ENCODE measurements around the gene DTNB. TPM values are rescaled to one million over a fixed set of nuclear protein-coding genes. Genes with fewer than 3 reads are reported as not detected.

The DTNB gene
- total RNA-seq, 1 donor from 2014 or later: 30.5 TPM

DNA sequence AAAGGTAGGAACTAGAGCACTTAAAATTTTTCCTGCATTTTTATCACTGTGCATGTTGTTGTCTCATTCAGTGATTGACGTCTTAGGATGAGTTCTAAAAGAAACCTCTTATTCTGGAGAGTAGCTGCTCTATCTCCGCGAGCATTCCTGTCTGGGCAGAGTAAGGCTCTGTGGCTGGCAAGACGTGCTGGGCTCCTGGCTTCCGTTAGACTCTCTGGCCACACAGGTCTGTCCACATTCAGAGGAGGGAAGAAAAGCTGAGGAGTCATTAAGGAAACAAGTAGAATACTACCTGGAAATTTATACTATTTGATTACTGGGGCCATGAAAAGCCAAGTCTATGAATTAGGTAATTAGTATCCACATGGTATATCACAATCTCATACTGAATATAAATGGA is 193.6 kb downstream of the DTNB start:
- no peak overlapping the region for H3K27ac Mint-ChIP-seq

DNA sequence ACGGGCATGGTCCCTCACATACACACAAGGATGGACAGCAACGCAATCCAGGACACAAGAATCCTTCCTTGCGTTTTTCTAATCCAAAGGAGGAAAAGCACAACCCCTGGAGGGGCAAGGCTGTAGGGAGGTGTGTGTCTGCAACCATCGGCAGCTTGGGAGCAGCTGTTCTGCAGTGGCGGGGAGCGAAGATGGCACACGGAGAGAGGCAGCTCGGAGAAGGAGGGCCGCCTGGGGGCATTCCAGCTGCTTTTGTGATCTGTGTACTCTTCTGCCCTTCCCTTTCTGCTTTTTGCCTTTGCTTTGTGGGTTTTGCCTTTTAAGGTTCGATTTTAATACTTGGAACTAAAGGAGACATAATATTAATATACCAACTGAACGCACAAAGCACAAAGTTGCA is 194.6 kb downstream of the DTNB start:
- Mint-ChIP-seq H3K36me3 (ENCODE audit: low read depth) (peaks cover 13% of the 10 kb centered on the region), H3K27ac (no peak overlapping the region), H3K27me3 (no peaks in the 10 kb centered on the region), H3K4me1 (peaks cover 6% of the 10 kb centered on the region), H3K9me3 (peaks cover 7% of the 10 kb centered on the region), H3K4me3 (no peak overlapping the region)
- no peak for DNase-seq
- intact Hi-C loops (cut with micrococcal nuclease): no loop called here

More for the DNA sequence above, 193.6 kb downstream of the DTNB start:
- peaks cover 8% of the 10 kb centered on the region for H3K4me1 Mint-ChIP-seq
- no peak overlapping the region for H3K4me3 Mint-ChIP-seq
- peaks cover 5% of the 10 kb centered on the region for H3K9me3 Mint-ChIP-seq
- intact Hi-C loops (cut with micrococcal nuclease): no loop called here
- peaks cover 11% of the 10 kb centered on the region for H3K36me3 Mint-ChIP-seq (ENCODE audit: low read depth)
- no peaks in the 10 kb centered on the region for H3K27me3 Mint-ChIP-seq
- DNase-seq: no peak

DNA sequence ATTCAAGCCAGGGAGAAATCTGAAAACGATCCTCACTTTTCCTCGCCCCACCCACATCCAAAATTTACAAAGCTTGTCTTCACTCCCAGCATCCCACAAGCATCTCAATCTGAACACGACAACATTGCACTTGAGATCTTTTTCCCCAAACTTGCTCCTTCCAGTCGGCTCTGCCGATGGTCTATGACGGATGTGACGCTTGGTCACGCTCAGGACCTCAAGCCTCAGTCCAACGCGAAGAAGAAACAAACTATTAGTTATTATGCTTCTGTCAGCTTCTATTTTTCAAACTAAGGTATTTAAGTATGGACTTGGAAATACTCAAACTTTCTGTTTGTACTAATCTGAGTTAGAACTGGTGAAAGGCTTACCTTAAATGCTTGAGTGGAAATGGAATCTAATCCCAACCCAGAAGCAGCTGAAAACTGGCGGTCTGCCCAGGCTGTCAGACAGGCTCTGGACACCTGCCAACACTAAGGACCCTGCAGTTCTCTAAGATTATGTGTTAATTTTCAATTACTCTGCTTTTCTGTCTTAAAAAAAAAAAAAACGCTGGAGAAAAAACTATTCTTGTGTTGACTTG is 199.5 kb downstream of the DTNB start:
- Mint-ChIP-seq H3K27me3 (no peaks in the 10 kb centered on the region), H3K4me3 (no peak overlapping the region), H3K36me3 (ENCODE audit: low read depth) (peaks cover 12% of the 10 kb centered on the region), H3K4me1 (peaks cover 2% of the 10 kb centered on the region), H3K27ac (no peak overlapping the region), H3K9me3 (peaks cover 7% of the 10 kb centered on the region)
- intact Hi-C loops (cut with micrococcal nuclease): no loop called here
- no peak for DNase-seq

DNA sequence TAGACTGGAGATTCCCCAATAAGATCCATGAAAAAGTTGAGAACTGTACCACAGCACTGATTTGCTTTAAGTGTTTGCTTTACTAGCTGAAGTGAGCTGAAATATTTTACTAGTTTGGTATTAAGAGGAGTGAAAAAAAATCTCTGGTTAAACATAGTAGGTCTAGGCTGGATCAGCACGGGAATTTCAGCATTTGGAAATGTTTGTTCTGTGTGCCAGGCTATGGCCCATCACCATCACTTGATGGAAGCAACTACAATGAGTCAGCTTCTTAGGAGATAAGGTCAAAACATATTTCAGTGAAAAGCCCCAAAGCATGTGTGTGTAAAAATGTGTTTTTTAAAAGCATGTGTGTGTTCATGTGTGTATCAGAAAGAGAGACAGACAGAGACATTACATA is 200.2 kb downstream of the DTNB start:
- peaks cover 12% of the 10 kb centered on the region for H3K36me3 Mint-ChIP-seq (ENCODE audit: low read depth)
- no peak overlapping the region for H3K4me3 Mint-ChIP-seq
- H3K27ac Mint-ChIP-seq: no peak overlapping the region
- intact Hi-C loops (cut with micrococcal nuclease): no loop called here
- peaks cover 2% of the 10 kb centered on the region for H3K4me1 Mint-ChIP-seq
- DNase-seq: no peak
- H3K9me3 Mint-ChIP-seq: peaks cover 7% of the 10 kb centered on the region
- H3K27me3 Mint-ChIP-seq: no peaks in the 10 kb centered on the region

DNA sequence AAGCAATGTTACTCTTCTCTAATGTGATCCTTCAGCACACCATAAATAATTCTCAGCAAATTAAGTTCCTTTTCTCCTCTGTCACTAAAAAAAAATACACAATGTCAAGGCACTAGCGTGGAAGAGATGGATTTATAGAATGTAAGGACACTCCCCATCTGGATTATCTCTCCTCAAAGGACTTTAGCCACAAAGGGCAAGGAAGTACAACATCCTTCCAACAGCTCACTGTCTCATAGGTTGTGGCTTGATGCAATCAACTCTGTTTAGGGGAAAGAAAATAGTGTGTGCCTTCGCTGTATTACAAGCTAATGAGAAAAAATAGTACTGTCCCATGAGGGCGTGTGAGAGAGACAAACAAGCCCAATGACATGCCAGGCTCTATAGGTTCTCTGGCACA is 202.6 kb downstream of the DTNB start:
- no peak for DNase-seq
- H3K27me3 Mint-ChIP-seq: no peaks in the 10 kb centered on the region
- no peak overlapping the region for H3K27ac Mint-ChIP-seq
- peaks cover 12% of the 10 kb centered on the region for H3K36me3 Mint-ChIP-seq (ENCODE audit: low read depth)
- peaks cover 7% of the 10 kb centered on the region for H3K9me3 Mint-ChIP-seq
- intact Hi-C loops (cut with micrococcal nuclease): no loop called here
- H3K4me1 Mint-ChIP-seq: peaks cover 2% of the 10 kb centered on the region
- no peak overlapping the region for H3K4me3 Mint-ChIP-seq

DNA sequence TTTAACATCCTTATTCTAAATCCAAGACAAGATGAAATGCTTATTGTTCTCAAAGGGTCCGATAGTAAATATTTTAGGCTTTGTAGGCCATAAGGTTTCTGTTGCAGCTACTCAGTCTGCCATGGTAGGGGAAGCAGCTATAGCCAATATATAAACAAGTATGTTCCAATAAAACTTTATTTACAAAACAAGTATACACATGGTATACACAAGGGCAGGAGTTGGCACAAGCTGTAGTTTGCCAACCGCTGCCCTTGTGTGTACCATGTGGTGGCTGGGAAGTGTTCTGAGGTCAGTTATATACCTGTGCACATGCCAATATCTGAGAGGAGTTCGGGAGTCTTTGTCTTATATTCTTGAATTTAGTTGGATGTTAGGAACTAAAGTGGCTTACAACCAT is 205.6 kb downstream of the DTNB start:
- peaks cover 6% of the 10 kb centered on the region for H3K9me3 Mint-ChIP-seq
- H3K4me1 Mint-ChIP-seq: no peaks in the 10 kb centered on the region
- DNase-seq: no peak
- no peak overlapping the region for H3K4me3 Mint-ChIP-seq
- H3K27me3 Mint-ChIP-seq: no peaks in the 10 kb centered on the region
- no peak overlapping the region for H3K27ac Mint-ChIP-seq
- peaks cover 7% of the 10 kb centered on the region for H3K36me3 Mint-ChIP-seq (ENCODE audit: low read depth)
- intact Hi-C loops (cut with micrococcal nuclease): loop anchor here (5.0 kb wide), 1 partner anchor 40 kb away; no protein-coding TSS in a partner anchor

DNA sequence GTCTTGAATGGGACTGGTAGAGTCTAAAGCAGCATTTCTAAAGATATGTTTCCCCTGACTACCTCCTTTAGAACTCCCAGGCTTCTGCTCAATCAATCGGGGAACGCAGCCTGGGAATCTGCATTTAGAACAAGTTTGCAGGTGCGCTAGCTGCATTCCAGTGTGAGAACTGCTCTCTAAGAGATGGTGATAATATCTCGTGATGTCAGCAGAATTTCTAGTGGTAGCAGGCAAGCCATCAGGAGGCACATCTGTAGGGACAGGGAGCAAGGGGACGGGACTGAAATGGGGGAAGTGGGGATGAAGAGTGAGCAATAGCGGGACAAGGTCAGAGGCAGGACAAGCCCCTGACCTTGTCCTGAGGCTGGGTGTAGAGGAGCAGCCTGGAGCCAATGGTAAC is 211.4 kb downstream of the DTNB start:
- no peak overlapping the region for H3K4me3 Mint-ChIP-seq
- H3K27ac Mint-ChIP-seq: no peak overlapping the region
- no peak for DNase-seq
- intact Hi-C loops (cut with micrococcal nuclease): no loop called here
- H3K27me3 Mint-ChIP-seq: no peaks in the 10 kb centered on the region
- H3K9me3 Mint-ChIP-seq: peaks cover 6% of the 10 kb centered on the region
- H3K4me1 Mint-ChIP-seq: peaks cover 2% of the 10 kb centered on the region
- H3K36me3 Mint-ChIP-seq (ENCODE audit: low read depth): peaks cover 5% of the 10 kb centered on the region

DNA sequence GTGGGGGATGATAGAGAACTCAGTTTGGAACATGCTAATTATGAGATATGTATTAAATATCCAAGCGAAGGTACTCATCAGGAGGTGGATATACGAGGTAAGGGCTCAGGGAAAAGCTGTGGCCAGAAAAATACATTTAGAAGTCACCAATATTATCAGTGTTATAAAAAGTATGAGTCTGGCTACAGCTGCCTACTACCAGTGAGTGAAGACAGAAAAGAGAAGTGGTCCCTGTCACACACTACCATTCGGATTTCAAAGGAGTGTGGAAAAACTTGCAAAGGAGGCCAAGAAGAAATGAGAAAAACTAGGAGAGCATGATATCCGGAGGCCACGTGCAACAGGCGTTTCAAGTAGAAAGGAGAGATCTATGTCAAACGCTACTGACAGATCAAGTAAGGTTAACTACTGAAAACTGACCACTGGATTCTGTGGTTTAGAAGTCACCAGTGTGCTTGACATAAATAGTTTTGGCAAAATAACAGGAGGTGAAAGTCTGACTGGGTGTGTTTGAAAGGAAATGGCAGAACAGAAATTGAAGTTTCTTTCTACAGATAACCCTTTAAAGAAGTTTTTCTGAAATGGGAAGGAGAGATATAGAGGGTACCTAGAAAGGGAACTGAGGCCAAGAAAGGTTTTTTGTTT is 213.0 kb downstream of the DTNB start:
- Mint-ChIP-seq H3K9me3 (peaks cover 6% of the 10 kb centered on the region), H3K4me1 (peaks cover 2% of the 10 kb centered on the region), H3K27ac (no peak overlapping the region), H3K36me3 (ENCODE audit: low read depth) (peaks cover 3% of the 10 kb centered on the region), H3K27me3 (no peaks in the 10 kb centered on the region), H3K4me3 (no peak overlapping the region)
- DNase-seq: no peak
- intact Hi-C loops (cut with micrococcal nuclease): no loop called here

DNA sequence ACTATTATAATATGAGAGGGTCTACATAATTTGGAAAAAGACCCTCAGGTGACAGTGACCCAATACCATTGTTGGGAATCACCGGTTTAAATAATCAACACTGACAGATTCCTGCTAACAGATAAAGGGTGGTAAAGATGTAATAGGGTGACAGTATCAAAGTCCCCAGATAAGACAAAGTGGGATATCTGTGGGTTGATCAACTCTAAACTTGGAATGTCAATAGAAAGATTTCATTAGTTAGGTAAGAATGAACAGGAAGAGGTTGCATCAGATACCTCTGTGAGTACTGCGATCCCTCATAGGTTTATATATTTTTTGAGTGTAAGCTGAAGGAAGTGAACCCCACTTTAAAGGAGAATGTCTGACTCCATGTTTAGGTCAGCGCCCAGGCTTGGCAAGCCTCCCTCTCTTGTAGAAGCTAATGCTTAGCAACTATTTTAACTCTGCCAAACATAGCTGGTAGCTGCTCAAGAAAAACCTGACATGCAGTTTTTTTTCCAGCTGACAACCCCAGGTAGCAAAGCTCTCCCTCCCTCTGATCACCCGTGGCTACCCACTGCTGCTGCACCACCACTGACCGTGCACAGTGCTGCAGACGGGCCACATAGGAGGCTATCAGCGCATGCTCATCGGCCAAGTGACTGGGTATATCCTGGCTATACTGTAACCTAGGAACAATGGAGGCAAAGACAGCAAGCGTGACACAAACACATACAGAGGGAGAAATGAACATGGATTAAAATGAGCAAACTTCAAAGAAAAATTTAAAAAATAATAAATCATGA is 218.4 kb downstream of the DTNB start:
- Mint-ChIP-seq H3K27ac (no peak overlapping the region), H3K9me3 (peaks cover 8% of the 10 kb centered on the region), H3K4me3 (no peak overlapping the region), H3K27me3 (no peaks in the 10 kb centered on the region), H3K36me3 (ENCODE audit: low read depth) (peaks cover 25% of the 10 kb centered on the region), H3K4me1 (peaks cover 21% of the 10 kb centered on the region)
- no peak for DNase-seq
- intact Hi-C loops (cut with micrococcal nuclease): loop anchor here (5.0 kb wide), 2 partner anchors 37 to 67 kb away; no protein-coding TSS in a partner anchor

DNA sequence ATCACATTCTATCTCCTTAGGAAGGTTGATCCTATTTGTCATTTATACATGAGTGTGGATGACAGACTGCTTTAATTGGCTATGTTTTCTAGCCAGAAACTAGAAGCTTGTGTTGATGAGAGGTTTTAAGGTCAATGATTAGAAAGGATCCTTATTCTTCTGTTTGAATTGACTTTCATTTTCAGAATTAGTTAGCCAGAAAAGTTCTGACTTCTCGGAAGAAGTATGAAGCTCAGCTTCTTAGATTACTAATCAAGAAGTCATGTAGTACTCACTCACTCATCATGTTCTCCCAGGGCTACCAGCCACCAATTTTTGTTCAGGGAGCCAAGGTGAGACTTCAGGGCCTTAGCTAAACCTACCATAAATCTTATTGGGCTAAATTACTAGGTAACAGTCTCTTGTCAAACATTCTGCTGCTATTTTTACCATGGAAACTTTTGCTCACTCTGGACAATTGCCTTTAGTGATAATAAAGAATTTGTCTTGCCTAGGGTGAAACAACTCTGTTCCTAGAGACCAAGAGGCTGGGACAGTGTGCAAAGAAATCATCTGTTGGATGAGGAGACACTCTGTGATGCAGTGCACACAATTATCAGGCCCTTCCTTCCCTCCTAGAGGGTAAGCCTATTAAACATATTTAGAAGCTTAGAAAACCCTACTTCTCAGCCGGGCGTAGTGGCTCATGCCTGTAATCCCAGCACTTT is 220.0 kb downstream of the DTNB start:
- peak; percentile 82 for DNase-seq
- peak overlapping the region; percentile 91 for H3K27ac Mint-ChIP-seq
- H3K4me1 Mint-ChIP-seq: peaks cover 21% of the 10 kb centered on the region
- peaks cover 8% of the 10 kb centered on the region for H3K9me3 Mint-ChIP-seq
- no peaks in the 10 kb centered on the region for H3K27me3 Mint-ChIP-seq
- intact Hi-C loops (cut with micrococcal nuclease): loop anchor here (1.0 to 5.0 kb wide), 4 partner anchors 39 to 105 kb away; no protein-coding TSS in a partner anchor
- H3K36me3 Mint-ChIP-seq (ENCODE audit: low read depth): peaks cover 32% of the 10 kb centered on the region
- peak overlapping the region; percentile 57 for H3K4me3 Mint-ChIP-seq

DNA sequence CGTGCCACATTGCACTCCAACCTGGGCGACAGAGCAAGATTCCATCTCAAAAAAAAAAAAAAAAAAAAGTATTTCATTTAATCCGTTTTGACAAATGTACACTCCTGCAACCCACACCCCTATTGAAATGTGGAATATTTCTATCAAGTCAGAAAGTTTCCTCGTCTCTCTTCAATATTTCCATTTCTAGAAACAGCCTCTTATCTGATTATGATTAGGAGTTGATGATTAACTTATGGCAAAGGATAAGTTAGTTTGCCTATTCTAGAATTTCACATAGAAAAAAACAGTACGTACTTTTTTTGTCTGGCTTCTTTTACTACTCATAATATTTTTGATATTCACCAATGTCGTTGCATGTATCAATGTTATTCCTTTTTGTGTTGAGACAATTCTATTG is 224.6 kb downstream of the DTNB start:
- Mint-ChIP-seq H3K27me3 (no peaks in the 10 kb centered on the region), H3K9me3 (peaks cover 8% of the 10 kb centered on the region), H3K27ac (no peak overlapping the region), H3K4me1 (peaks cover 15% of the 10 kb centered on the region), H3K36me3 (ENCODE audit: low read depth) (peaks cover 38% of the 10 kb centered on the region), H3K4me3 (no peak overlapping the region)
- intact Hi-C loops (cut with micrococcal nuclease): no loop called here
- no peak for DNase-seq

DNA sequence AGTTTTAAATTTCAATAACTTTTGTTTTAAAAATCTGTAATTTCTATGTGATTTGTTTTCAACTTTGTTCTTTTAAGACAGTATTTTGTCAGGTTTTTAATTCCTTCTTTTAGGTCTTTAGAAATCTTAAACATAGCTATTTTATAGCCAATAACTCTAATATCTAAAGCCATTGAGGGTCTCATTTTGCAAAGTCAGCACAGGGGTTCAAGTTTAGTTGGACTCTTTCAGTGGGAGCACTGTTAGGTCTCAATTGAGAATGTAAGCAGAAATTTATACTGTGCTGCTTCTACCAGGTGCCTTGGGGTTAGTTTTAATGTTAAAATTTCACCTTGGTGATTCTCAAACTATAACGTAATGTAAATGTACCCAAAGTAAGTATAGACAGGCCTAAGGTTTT is 226.4 kb downstream of the DTNB start:
- DNase-seq: no peak
- Mint-ChIP-seq H3K36me3 (ENCODE audit: low read depth) (peaks cover 29% of the 10 kb centered on the region), H3K27me3 (no peaks in the 10 kb centered on the region), H3K27ac (no peak overlapping the region), H3K4me3 (no peak overlapping the region), H3K4me1 (peaks cover 2% of the 10 kb centered on the region), H3K9me3 (peaks cover under 1% of the 10 kb centered on the region)
- intact Hi-C loops (cut with micrococcal nuclease): no loop called here

DNA sequence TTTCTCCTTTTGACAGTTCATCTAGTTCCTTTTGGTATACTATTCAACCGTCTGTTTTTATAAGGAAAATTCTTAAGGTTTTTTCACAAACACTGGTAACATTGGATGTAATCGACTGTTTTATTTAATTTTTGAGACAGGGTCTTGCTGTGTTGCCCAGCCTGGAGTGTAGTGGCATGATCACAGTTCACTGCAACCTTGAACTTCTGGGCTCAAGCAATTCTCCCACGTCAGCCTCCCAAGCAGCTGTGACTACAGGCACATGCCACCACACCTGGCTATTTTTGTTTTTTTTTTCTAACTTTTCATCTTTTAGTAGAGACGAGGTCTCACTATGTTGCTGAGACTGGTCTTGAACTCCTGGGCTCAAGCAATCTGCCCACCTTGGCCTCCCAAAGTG is 227.3 kb downstream of the DTNB start:
- H3K4me1 Mint-ChIP-seq: peaks cover under 1% of the 10 kb centered on the region
- H3K4me3 Mint-ChIP-seq: no peak overlapping the region
- no peaks in the 10 kb centered on the region for H3K27me3 Mint-ChIP-seq
- no peak overlapping the region for H3K27ac Mint-ChIP-seq
- H3K36me3 Mint-ChIP-seq (ENCODE audit: low read depth): peaks cover 25% of the 10 kb centered on the region
- DNase-seq: no peak
- H3K9me3 Mint-ChIP-seq: no peaks in the 10 kb centered on the region
- intact Hi-C loops (cut with micrococcal nuclease): no loop called here

DNA sequence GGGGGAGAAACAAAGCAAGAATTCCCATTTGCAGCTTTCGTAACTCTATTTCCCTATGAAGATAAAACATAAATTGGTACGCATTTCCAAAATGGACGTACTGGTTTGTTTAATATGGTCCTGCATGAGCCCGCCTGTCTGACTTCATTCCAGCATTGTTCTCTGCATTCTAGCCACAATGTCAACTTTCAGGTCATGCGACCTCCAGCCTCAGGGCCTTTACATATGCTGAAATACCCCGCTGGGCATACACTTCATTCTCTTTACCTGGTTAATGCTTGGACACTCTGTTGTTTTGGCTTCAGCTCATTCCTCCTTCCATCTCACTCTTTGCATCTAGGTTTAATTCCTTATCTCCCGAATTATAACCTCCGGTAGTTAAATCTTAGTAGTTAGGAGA is 227.9 kb downstream of the DTNB start:
- intact Hi-C loops (cut with micrococcal nuclease): no loop called here
- no peak for DNase-seq
- H3K27me3 Mint-ChIP-seq: no peaks in the 10 kb centered on the region
- no peaks in the 10 kb centered on the region for H3K4me1 Mint-ChIP-seq
- H3K27ac Mint-ChIP-seq: no peak overlapping the region
- H3K36me3 Mint-ChIP-seq (ENCODE audit: low read depth): peaks cover 20% of the 10 kb centered on the region
- no peaks in the 10 kb centered on the region for H3K9me3 Mint-ChIP-seq
- H3K4me3 Mint-ChIP-seq: no peak overlapping the region

Data from activated CD4-positive, alpha-beta T cell treated with anti-CD3 and anti-CD28 coated beads, Interleukin-2, amount 10 ng/mL, durations not matched to agents 24 days and 14 days (primary cell).